Iris pigment epithelial cell (primary cell): Measurements from ENCODE around the gene HCFC2.
"Not testable (repeated sequence)": the region's sequence is repeated elsewhere in the genome, so short reads cannot be mapped to it uniquely, and the experiment has no call there.

Experiments
- DNase-seq: peaks from one replicate; pipeline ENCODE4 v3.0.0-alpha.2; 2011; ENCODE audit warnings: low read depth

Gene HCFC2

GRCh38 chr12:104057771-104058197 lies 6.5 kb upstream of the HCFC2 start:
- DNase-seq, result no peak

GRCh38 chr12:104058802-104059201 lies 5.5 kb upstream of the HCFC2 start:
- peak; percentile 47 for DNase-seq

- no peak for DNase-seq
Measured at GRCh38 chr12:104059963-104060362, 4.4 kb upstream of the HCFC2 start.

GRCh38 chr12:104060791-104061190 lies 3.5 kb upstream of the HCFC2 start:
- DNase-seq, result no peak

GRCh38 chr12:104063712-104064030 lies 660 bp upstream of the HCFC2 start:
- peak; percentile 65 for DNase-seq

GRCh38 chr12:104064842-104065427 lies 604 bp downstream of the HCFC2 start:
- no peak for DNase-seq

- DNase-seq, result peak; percentile 54
Measured at GRCh38 chr12:104072099-104072498, 7.8 kb downstream of the HCFC2 start.

- DNase-seq, result no peak
Measured at GRCh38 chr12:104073699-104074098, 9.4 kb downstream of the HCFC2 start.

- DNase-seq, result no peak
Measured at GRCh38 chr12:104079024-104079423, 14.7 kb downstream of the HCFC2 start.

GRCh38 chr12:104080764-104081163 lies 16.4 kb downstream of the HCFC2 start:
- DNase-seq, result no peak

- DNase-seq, result no peak
Measured at GRCh38 chr12:104083769-104084475, 19.6 kb downstream of the HCFC2 start.

- DNase-seq, result peak; percentile 17
Measured at GRCh38 chr12:104090685-104091084, 26.4 kb downstream of the HCFC2 start.

- no peak for DNase-seq
Measured at GRCh38 chr12:104091136-104091535, 26.8 kb downstream of the HCFC2 start.

- peak; percentile 75 for DNase-seq
Measured at GRCh38 chr12:104094284-104094683, 30.0 kb downstream of the HCFC2 start.

- no peak for DNase-seq
Measured at GRCh38 chr12:104095289-104095688, 31.0 kb downstream of the HCFC2 start.

GRCh38 chr12:104097954-104098353 lies 33.6 kb downstream of the HCFC2 start:
- no peak for DNase-seq

GRCh38 chr12:104105461-104105860 lies 41.1 kb downstream of the HCFC2 start:
- DNase-seq, result no peak

- no peak for DNase-seq
Measured at GRCh38 chr12:104106965-104107364, 42.6 kb downstream of the HCFC2 start.

- DNase-seq, result peak; percentile 90
Measured at GRCh38 chr12:104108755-104109445, 44.6 kb downstream of the HCFC2 start.

GRCh38 chr12:104109446-104110271 lies 45.3 kb downstream of the HCFC2 start:
- no peak for DNase-seq

- not testable (repeated sequence) for DNase-seq
Measured at GRCh38 chr12:104114834-104115586, 50.7 kb downstream of the HCFC2 start.

- DNase-seq, result no peak
Measured at GRCh38 chr12:104115587-104115975, 51.2 kb downstream of the HCFC2 start.
